NCI-H146 treated with DMSO at 0.1 percent for 48 hours (cell line): ENCODE measurements around the gene TRIM46.
"Not testable (repeated sequence)": the region's sequence is repeated elsewhere in the genome, so short reads cannot be mapped to it uniquely, and the experiment has no call there.

Experiments used
- DNase-seq: peaks from one replicate; lab custom pipeline; 2025; ENCODE audit not compliant: unreplicated experiment; lab: John Stamatoyannopoulos, UW

TRIM46 gene

GRCh38 chr1:155227261-155228095, 53.8 kb downstream of the TRIM46 start:
- DNase-seq = peak; percentile 99

GRCh38 chr1:155228096-155228427, 54.4 kb downstream of the TRIM46 start:
- DNase-seq = no peak

- DNase-seq = not testable (repeated sequence)
Observed at GRCh38 chr1:155231302-155231701, 57.7 kb downstream of the TRIM46 start.

GRCh38 chr1:155232001-155232978, 58.6 kb downstream of the TRIM46 start:
- not testable (repeated sequence) for DNase-seq

GRCh38 chr1:155233502-155233901, 59.9 kb downstream of the TRIM46 start:
- not testable (repeated sequence) for DNase-seq
